GM12891 (cell line): ENCODE data around the gene MYO18A.

Experiments used
- DNase-seq: peaks from one replicate; pipeline ENCODE4 v3.0.0; 2011; ENCODE audit warnings: low spot score; ENCODE audit not compliant: insufficient read length
- FAIRE-seq: peaks from 2 replicates; lab custom pipeline; 2011; peaks lifted over from hg19 to GRCh38; lab: Jason Lieb, UNC
- PAX5 ChIP-seq: IDR thresholded peaks from 2 replicates; pipeline ENCODE4 v1.6.1; 2011; ENCODE audit warnings: low read length, moderate library complexity, mild to moderate bottlenecking; ENCODE audit not compliant: insufficient read depth, severe bottlenecking
- POLR2A ChIP-seq: IDR thresholded peaks from 2 replicates; pipeline ENCODE4 v1.6.1; 2011; ENCODE audit warnings: low read depth, low read length, control low read depth
- POLR2AphosphoS5 ChIP-seq: IDR thresholded peaks from 2 replicates; pipeline ENCODE4 v1.6.1; 2011; ENCODE audit warnings: low read depth, low read length, control low read depth
- POU2F2 ChIP-seq: IDR thresholded peaks from 2 replicates; pipeline ENCODE4 v1.6.1; 2011; ENCODE audit warnings: low read depth, mild to moderate bottlenecking, control low read depth, low read length, moderate library complexity
- SPI1 ChIP-seq: IDR thresholded peaks from 2 replicates; pipeline ENCODE4 v1.6.1; 2011; ENCODE audit warnings: low read depth, low read length, control low read depth
- TAF1 ChIP-seq: IDR thresholded peaks from 2 replicates; pipeline ENCODE4 v1.6.1; 2011; ENCODE audit warnings: low read depth, low read length, control low read depth

MYO18A gene

GRCh38 chr17:29034510-29034909 is 145.7 kb downstream of the MYO18A start:
- FAIRE-seq (no peak), DNase-seq (no peak)
- no peak for TF ChIP-seq SPI1
- TF ChIP-seq POLR2A, result no peak
- TF ChIP-seq POU2F2, result no peak
- TF ChIP-seq POLR2AphosphoS5, result no peak
- no peak for TF ChIP-seq PAX5
- no peak for TF ChIP-seq TAF1

- DNase-seq, result no peak
- TF ChIP-seq POLR2A, result no peak
- no peak for TF ChIP-seq TAF1
- no peak for TF ChIP-seq PAX5
- no peak for TF ChIP-seq POU2F2
- no peak for TF ChIP-seq SPI1
- TF ChIP-seq POLR2AphosphoS5, result no peak
- no peak for FAIRE-seq
Measured at GRCh38 chr17:29032857-29033197, 147.4 kb downstream of the MYO18A start.

GRCh38 chr17:29032013-29032856 is 148.0 kb downstream of the MYO18A start:
- TF ChIP-seq POU2F2, result no peak
- TF ChIP-seq PAX5, result no peak
- no peak for TF ChIP-seq SPI1
- TF ChIP-seq POLR2AphosphoS5, result no peak
- no peak for TF ChIP-seq TAF1
- no peak for TF ChIP-seq POLR2A
- FAIRE-seq, result no peak
- DNase-seq, result no peak

GRCh38 chr17:29031488-29031887 is 148.7 kb downstream of the MYO18A start:
- no peak for DNase-seq
- TF ChIP-seq POLR2AphosphoS5 (no peak), SPI1 (no peak), PAX5 (no peak), POU2F2 (no peak), POLR2A (no peak), TAF1 (no peak)
- no peak for FAIRE-seq

- FAIRE-seq, result no peak
- no peak for TF ChIP-seq POLR2A
- no peak for DNase-seq
Measured at GRCh38 chr17:29024316-29024952, 155.8 kb downstream of the MYO18A start.

GRCh38 chr17:29022074-29022473 is 158.1 kb downstream of the MYO18A start:
- TF ChIP-seq SPI1 (no peak), POLR2A (no peak), POLR2AphosphoS5 (no peak), POU2F2 (no peak), PAX5 (no peak)
- DNase-seq (no peak), FAIRE-seq (no peak)

GRCh38 chr17:29021226-29021625 is 159.0 kb downstream of the MYO18A start:
- FAIRE-seq (no peak), DNase-seq (no peak)
- TF ChIP-seq POLR2A (no peak), SPI1 (no peak), POLR2AphosphoS5 (no peak), PAX5 (no peak), POU2F2 (no peak), TAF1 (no peak)
